Dendritic cell treated with granulocyte-macrophage colony-stimulating factor and Interleukin-4, amounts not matched to agents 40 ng/mL and 50 ng/mL, for 4 days (primary cell): ENCODE data around the gene ZRANB3.

Experiments
- H3K27ac Mint-ChIP-seq: one replicate; pipeline ENCODE4 v1.8.0; 2022; ENCODE audit warnings: mild to moderate bottlenecking, mixed read lengths
- H3K27me3 Mint-ChIP-seq: one replicate; pipeline ENCODE4 v1.8.0; 2022; ENCODE audit warnings: mild to moderate bottlenecking, mixed read lengths
- H3K36me3 Mint-ChIP-seq: one replicate; pipeline ENCODE4 v1.8.0; 2022; ENCODE audit warnings: low read depth, mixed read lengths
- H3K4me1 Mint-ChIP-seq: one replicate; pipeline ENCODE4 v1.8.0; 2022; ENCODE audit warnings: low read depth, mixed read lengths
- H3K4me3 Mint-ChIP-seq: one replicate; pipeline ENCODE4 v1.8.0; 2022; ENCODE audit warnings: mild to moderate bottlenecking, moderate library complexity, mixed read lengths
- H3K9me3 Mint-ChIP-seq: one replicate; pipeline ENCODE4 v1.8.0; 2022; ENCODE audit warnings: mixed read lengths
- intact Hi-C: fragments of 100-400 bp; cut with micrococcal nuclease; formaldehyde crosslinking; loops from one replicate; pipeline ENCODE4 v1.15.0; 2022

Gene ZRANB3

DNA sequence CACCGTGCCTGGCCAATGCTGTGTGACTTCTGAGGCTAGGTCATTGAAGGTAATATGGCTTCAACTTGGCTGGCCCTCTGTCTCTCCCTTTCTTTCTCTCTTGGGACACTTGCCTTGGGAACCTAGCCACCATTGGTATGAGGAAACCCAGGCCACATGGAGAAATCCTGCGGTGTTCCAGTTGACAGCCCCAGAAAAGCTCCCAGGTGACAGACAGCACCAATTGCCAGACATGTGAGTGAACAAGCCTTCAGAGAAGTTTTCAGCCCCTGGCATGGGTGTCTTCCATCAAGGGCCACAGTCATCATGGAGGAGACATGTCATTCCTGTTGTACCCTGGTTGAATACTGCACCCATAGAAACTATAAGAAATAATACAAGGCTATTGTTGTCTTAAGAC is 292.4 kb downstream of the ZRANB3 start:
- no peaks in the 10 kb centered on the region for H3K4me1 Mint-ChIP-seq
- H3K36me3 Mint-ChIP-seq, result no peaks in the 10 kb centered on the region
- peaks cover 14% of the 10 kb centered on the region for H3K9me3 Mint-ChIP-seq
- intact Hi-C loops, result no loop called here
- no peaks in the 10 kb centered on the region for H3K27me3 Mint-ChIP-seq
- H3K27ac Mint-ChIP-seq, result no peak overlapping the region
- no peak overlapping the region for H3K4me3 Mint-ChIP-seq

DNA sequence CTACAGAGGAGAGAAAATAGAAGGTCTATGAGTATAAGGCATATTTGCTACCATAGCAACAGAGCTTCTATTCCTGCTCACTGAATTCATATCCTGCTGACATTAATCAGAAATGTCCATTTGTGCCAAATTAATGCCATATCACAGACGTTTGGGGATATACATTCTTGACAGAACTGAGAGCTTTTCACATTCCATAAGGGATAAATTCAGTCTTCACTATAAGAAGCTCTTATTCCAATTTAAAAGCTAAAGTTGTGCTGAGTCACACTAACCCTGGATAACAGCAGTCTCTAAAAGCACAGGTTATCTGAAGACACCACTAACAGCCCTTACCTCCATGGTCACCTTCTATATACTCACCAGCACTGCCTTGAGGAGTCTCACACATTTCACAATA is 300.9 kb downstream of the ZRANB3 start:
- no peaks in the 10 kb centered on the region for H3K27me3 Mint-ChIP-seq
- H3K36me3 Mint-ChIP-seq, result no peaks in the 10 kb centered on the region
- intact Hi-C loops, result no loop called here
- no peaks in the 10 kb centered on the region for H3K4me1 Mint-ChIP-seq
- no peak overlapping the region for H3K4me3 Mint-ChIP-seq
- no peak overlapping the region for H3K27ac Mint-ChIP-seq
- H3K9me3 Mint-ChIP-seq, result peaks cover 36% of the 10 kb centered on the region

DNA sequence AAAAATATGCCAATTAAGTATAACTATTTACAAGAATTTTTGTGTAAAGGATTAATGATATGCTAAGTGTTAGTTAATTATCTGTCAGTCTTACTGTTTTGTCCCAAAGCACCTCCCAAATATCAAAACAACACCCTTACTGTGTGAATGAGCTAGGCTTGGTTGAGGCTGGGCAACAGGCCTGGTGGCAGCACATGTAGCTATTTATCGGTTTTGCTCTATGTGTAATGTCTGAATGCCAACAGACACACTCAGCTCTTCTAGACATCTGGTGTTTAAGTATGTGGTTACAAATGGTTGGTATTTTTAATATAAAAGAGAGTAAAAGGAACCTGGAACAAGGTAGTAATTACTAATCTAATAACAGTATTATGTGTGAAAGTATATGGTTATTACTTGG is 303.6 kb downstream of the ZRANB3 start:
- intact Hi-C loops, result no loop called here
- H3K27me3 Mint-ChIP-seq, result no peaks in the 10 kb centered on the region
- H3K27ac Mint-ChIP-seq, result no peak overlapping the region
- no peak overlapping the region for H3K4me3 Mint-ChIP-seq
- no peaks in the 10 kb centered on the region for H3K4me1 Mint-ChIP-seq
- no peaks in the 10 kb centered on the region for H3K36me3 Mint-ChIP-seq
- peaks cover 10% of the 10 kb centered on the region for H3K9me3 Mint-ChIP-seq

DNA sequence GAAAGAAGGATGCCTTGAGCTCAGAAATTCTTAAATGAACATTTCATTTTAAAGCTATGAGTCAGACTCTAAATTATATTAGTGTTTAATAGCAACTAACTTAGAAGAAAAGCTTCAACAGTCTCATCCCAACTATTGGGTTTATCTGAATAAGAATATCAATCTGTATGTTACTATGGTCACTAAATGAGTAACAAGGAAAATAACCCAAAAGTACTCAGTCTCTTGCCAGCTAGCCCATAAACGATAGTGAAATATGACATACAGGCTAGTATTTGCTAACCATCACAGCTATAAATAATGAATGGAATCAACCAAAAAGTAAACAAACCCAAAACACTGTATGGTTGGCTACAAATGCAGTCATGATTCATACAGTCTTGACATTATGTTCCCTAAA is 304.1 kb downstream of the ZRANB3 start:
- Mint-ChIP-seq H3K4me1 (no peaks in the 10 kb centered on the region), H3K27ac (no peak overlapping the region), H3K36me3 (no peaks in the 10 kb centered on the region), H3K9me3 (peaks cover 8% of the 10 kb centered on the region), H3K4me3 (no peak overlapping the region), H3K27me3 (no peaks in the 10 kb centered on the region)
- intact Hi-C loops, result no loop called here

DNA sequence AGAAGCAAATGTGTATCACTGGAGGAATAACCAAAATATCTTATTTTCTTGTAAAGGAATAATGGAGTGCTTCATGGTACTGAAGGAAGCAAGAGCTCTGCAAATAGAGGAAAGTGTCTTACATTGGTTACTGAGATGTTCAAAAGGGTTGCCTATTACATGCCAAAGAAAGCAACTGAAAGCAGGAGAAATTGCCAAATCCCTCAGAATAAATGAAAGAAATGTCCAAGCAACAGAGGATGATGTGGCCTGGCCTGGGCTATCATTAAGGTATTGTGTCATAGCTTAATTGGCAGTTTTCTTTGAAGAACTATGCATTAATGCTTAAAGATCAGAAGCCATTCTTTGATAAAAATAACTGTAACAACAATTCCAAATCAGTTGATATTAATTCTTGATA is 305.2 kb downstream of the ZRANB3 start:
- intact Hi-C loops, result no loop called here
- Mint-ChIP-seq H3K4me3 (no peak overlapping the region), H3K27ac (no peak overlapping the region), H3K4me1 (no peaks in the 10 kb centered on the region), H3K36me3 (no peaks in the 10 kb centered on the region), H3K27me3 (no peaks in the 10 kb centered on the region), H3K9me3 (no peaks in the 10 kb centered on the region)

DNA sequence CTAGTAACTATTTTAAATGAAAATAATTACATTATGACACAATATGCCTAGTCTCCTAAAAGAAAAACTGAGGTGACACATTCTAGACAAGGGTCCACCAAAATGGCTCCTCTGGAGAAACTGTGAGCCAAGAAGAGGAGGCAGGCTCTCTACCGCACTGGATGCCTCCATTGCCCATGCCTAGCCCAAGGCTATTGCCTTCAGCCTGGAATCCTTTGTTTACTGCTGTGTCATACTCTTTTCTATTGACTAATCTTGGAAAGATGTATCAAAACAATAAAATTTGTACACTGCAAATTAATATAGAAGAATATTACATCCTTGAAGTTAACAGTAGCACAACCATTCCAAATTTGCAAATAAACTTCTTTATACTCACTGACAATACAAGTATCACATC is 311.8 kb downstream of the ZRANB3 start:
- H3K27me3 Mint-ChIP-seq, result no peaks in the 10 kb centered on the region
- H3K9me3 Mint-ChIP-seq, result no peaks in the 10 kb centered on the region
- intact Hi-C loops, result no loop called here
- no peak overlapping the region for H3K27ac Mint-ChIP-seq
- no peak overlapping the region for H3K4me3 Mint-ChIP-seq
- H3K4me1 Mint-ChIP-seq, result no peaks in the 10 kb centered on the region
- no peaks in the 10 kb centered on the region for H3K36me3 Mint-ChIP-seq

- H3K27me3 Mint-ChIP-seq, result no peaks in the 10 kb centered on the region
Measured at GRCh38 chr2:135218426-135218825, 312.6 kb downstream of the ZRANB3 start.

GRCh38 chr2:135212757-135213156 is 318.3 kb downstream of the ZRANB3 start:
- no peaks in the 10 kb centered on the region for H3K4me1 Mint-ChIP-seq
- intact Hi-C loops, result no loop called here
- no peak overlapping the region for H3K27ac Mint-ChIP-seq
- H3K4me3 Mint-ChIP-seq, result no peak overlapping the region
- H3K36me3 Mint-ChIP-seq, result no peaks in the 10 kb centered on the region
- no peaks in the 10 kb centered on the region for H3K27me3 Mint-ChIP-seq
- no peaks in the 10 kb centered on the region for H3K9me3 Mint-ChIP-seq

More at GRCh38 chr2:135218426-135218825, 312.6 kb downstream of the ZRANB3 start:
- Mint-ChIP-seq H3K4me1 (no peaks in the 10 kb centered on the region), H3K4me3 (no peak overlapping the region), H3K36me3 (no peaks in the 10 kb centered on the region), H3K27ac (no peak overlapping the region), H3K9me3 (no peaks in the 10 kb centered on the region)
- intact Hi-C loops, result no loop called here

- no peaks in the 10 kb centered on the region for H3K9me3 Mint-ChIP-seq
- H3K27me3 Mint-ChIP-seq, result no peaks in the 10 kb centered on the region
- H3K4me1 Mint-ChIP-seq, result no peaks in the 10 kb centered on the region
- intact Hi-C loops, result no loop called here
- no peaks in the 10 kb centered on the region for H3K36me3 Mint-ChIP-seq
- H3K4me3 Mint-ChIP-seq, result no peak overlapping the region
- no peak overlapping the region for H3K27ac Mint-ChIP-seq
Measured at GRCh38 chr2:135208016-135208415, 323.0 kb downstream of the ZRANB3 start.

DNA sequence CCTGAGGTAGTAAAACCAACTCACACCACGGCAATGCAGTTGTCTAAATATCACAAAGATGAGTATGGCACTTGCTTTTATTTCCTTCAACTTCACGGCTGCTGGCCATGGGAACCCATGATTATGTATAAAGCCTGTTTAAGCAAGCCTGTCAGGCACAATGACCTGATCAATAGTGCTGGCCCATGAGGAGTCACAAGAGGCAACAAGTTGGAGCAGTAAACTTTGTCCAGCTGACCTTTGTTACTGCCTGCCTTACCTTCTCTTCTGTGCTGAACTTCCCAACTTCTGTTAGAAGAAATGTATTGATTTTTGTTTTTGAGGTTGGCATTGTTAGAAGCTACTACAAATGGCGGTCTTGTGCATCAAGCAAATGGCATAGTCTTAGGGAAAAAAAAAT is 327.1 kb downstream of the ZRANB3 start:
- Mint-ChIP-seq H3K36me3 (no peaks in the 10 kb centered on the region), H3K9me3 (no peaks in the 10 kb centered on the region), H3K4me1 (no peaks in the 10 kb centered on the region), H3K4me3 (no peak overlapping the region), H3K27ac (no peak overlapping the region), H3K27me3 (no peaks in the 10 kb centered on the region)
- intact Hi-C loops, result no loop called here

GRCh38 chr2:135202751-135203150 is 328.3 kb downstream of the ZRANB3 start:
- no peak overlapping the region for H3K4me3 Mint-ChIP-seq
- H3K36me3 Mint-ChIP-seq, result no peaks in the 10 kb centered on the region
- no peaks in the 10 kb centered on the region for H3K27me3 Mint-ChIP-seq
- H3K9me3 Mint-ChIP-seq, result no peaks in the 10 kb centered on the region
- intact Hi-C loops, result no loop called here
- H3K4me1 Mint-ChIP-seq, result no peaks in the 10 kb centered on the region
- no peak overlapping the region for H3K27ac Mint-ChIP-seq

DNA sequence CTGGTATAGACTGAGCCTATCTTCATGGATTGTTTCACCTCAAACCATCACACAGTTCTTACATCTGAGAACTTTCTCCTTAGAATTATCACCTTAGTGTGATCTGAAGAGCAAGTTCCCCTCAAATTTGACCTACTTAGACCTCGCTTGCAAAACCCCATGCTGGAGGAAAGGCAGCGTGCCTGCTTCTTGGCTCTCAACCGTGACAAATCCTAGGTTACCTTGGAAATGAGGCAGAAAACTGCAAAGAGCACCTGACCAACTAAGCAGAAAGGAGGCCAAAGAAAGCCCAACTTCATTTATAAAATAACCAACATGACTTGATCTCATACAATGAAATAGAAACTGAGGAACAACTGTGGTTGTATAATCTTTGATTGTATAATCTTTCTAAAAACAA is 332.5 kb downstream of the ZRANB3 start:
- Mint-ChIP-seq H3K27me3 (no peaks in the 10 kb centered on the region), H3K36me3 (no peaks in the 10 kb centered on the region), H3K27ac (no peak overlapping the region), H3K4me1 (no peaks in the 10 kb centered on the region), H3K9me3 (peaks cover 9% of the 10 kb centered on the region), H3K4me3 (no peak overlapping the region)
- intact Hi-C loops, result no loop called here

GRCh38 chr2:135190799-135191198 is 340.2 kb downstream of the ZRANB3 start:
- Mint-ChIP-seq H3K4me1 (no peaks in the 10 kb centered on the region), H3K36me3 (peaks cover 14% of the 10 kb centered on the region), H3K9me3 (peaks cover 37% of the 10 kb centered on the region), H3K27me3 (no peaks in the 10 kb centered on the region), H3K4me3 (no peak overlapping the region), H3K27ac (no peak overlapping the region)
- intact Hi-C loops, result no loop called here

DNA sequence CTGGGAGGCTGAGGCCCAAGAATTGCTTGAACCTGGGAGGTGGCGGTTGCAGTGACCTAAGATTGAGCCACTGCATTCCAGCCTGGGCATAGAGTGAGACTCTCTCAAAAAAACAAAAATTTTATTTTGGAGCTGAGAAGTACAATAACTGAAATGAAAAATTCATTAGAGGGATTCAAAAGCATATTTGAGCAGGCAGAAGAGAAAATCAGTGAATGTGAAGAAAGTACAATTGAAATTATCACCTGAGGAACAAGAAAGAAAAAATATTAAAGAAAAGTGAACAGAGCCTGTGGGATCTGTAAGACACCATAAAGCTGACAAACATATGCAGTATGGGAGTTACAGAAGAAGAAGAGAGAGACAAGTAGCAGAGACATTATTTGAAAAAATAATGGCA is 341.9 kb downstream of the ZRANB3 start:
- intact Hi-C loops, result no loop called here
- no peaks in the 10 kb centered on the region for H3K27me3 Mint-ChIP-seq
- H3K4me3 Mint-ChIP-seq, result no peak overlapping the region
- H3K36me3 Mint-ChIP-seq, result peaks cover 14% of the 10 kb centered on the region
- no peaks in the 10 kb centered on the region for H3K4me1 Mint-ChIP-seq
- no peak overlapping the region for H3K27ac Mint-ChIP-seq
- peaks cover 33% of the 10 kb centered on the region for H3K9me3 Mint-ChIP-seq

DNA sequence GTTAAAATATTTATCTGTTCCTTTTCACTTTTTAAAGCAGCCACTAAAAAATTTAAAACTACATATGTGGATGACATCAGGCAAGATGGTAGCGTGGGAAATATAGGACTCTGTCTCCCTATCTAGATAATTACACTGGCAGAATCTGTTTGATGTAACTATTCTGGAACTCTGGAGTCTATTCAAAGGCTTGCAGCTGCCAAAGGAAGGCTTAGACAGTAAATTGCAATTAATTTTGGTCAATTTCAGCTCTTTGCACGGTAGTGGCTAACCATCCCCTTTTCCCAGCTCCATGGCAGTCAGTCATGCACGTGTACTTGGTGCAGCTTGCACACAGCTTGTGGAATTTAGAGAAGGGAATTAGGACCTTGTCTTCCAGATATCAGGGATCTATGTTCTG is 343.7 kb downstream of the ZRANB3 start:
- H3K27ac Mint-ChIP-seq, result no peak overlapping the region
- no peak overlapping the region for H3K4me3 Mint-ChIP-seq
- H3K4me1 Mint-ChIP-seq, result no peaks in the 10 kb centered on the region
- intact Hi-C loops, result no loop called here
- no peaks in the 10 kb centered on the region for H3K27me3 Mint-ChIP-seq
- H3K36me3 Mint-ChIP-seq, result peaks cover 14% of the 10 kb centered on the region
- peaks cover 28% of the 10 kb centered on the region for H3K9me3 Mint-ChIP-seq
